AG10803 (cell line): Measurements from ENCODE around the gene ADARB1.

ENCODE experiments used
- DNase-seq: peaks from one replicate; pipeline ENCODE4 v3.0.0; 2010; ENCODE audit warnings: low read depth
- H3K4me3 ChIP-seq: 2 replicates; pipeline ENCODE4 v1.5.1; 2011; ENCODE audit warnings: mild to moderate bottlenecking, low read length, control low read depth
- TF ChIP-seq, protein P1 (sequence below): conservative IDR thresholded peaks from 2 replicates; pipeline ENCODE4 v1.5.1; 2011; ENCODE audit warnings: mild to moderate bottlenecking, low read length, control low read depth, inconsistent platforms

Gene ADARB1

DNA sequence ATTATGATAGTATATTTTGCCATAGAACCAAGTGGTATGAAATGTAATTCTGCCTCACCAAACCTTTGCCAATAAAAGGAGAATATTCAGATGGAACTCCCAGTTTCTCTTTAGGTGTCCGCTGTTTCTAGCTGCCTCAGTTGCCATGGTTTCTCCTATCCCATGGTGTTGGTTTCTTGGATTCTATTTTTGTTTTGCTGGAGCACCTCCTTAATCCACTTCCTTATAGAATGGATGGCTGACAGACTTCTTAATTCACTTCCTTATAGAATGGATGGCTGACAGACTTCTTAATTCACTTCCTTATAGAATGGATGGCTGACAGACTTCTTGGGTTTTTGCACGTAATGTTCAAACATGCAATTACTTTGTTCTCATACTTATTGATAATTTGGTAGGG is 43.7 kb downstream of the ADARB1 start:
- DNase-seq: no peak
- no peak overlapping the region for H3K4me3 ChIP-seq
- TF ChIP-seq, protein P1, sequence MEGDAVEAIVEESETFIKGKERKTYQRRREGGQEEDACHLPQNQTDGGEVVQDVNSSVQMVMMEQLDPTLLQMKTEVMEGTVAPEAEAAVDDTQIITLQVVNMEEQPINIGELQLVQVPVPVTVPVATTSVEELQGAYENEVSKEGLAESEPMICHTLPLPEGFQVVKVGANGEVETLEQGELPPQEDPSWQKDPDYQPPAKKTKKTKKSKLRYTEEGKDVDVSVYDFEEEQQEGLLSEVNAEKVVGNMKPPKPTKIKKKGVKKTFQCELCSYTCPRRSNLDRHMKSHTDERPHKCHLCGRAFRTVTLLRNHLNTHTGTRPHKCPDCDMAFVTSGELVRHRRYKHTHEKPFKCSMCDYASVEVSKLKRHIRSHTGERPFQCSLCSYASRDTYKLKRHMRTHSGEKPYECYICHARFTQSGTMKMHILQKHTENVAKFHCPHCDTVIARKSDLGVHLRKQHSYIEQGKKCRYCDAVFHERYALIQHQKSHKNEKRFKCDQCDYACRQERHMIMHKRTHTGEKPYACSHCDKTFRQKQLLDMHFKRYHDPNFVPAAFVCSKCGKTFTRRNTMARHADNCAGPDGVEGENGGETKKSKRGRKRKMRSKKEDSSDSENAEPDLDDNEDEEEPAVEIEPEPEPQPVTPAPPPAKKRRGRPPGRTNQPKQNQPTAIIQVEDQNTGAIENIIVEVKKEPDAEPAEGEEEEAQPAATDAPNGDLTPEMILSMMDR: no peak

DNA sequence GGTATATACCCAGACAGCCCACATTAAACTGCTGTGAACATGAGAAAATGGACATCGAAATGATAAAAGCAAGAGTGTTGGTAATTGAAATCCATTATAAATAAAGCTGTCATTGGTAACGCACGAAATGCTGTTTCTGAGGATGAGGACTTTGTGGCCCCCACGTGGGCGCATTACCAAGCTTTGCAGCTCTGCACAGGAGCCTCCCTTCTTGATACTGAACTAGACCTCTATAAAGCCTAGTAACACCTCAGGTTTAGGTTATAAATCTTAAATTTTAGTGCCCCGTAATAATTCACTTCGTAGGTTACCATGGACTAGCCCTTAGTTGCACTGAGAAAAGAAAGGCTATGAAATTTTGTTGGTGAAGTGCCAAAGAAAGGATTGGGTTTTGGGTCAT is 45.4 kb downstream of the ADARB1 start:
- no peak for DNase-seq
- TF ChIP-seq, protein P1: no peak
- H3K4me3 ChIP-seq: no peak overlapping the region

DNA sequence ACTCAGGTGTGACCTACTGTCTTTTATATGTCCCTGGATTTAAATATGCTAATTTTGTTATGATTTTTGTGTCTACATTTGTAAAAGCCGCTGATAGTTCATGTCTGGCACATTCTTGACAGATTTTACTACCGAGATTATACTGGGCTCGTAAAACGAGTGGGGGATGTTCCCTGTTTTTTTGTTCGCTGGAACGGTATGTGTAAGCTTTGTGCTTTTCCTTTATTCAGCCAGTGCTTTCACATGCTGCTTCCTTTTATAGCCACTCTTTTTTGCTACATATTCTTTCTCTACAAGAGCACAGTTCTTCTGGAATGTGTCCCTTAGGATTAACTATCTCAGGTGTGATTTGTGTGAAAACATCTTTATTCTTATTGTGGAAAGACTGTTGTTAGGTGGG is 46.6 kb downstream of the ADARB1 start:
- H3K4me3 ChIP-seq: no peak overlapping the region
- no peak for DNase-seq
- TF ChIP-seq, protein P1: no peak

DNA sequence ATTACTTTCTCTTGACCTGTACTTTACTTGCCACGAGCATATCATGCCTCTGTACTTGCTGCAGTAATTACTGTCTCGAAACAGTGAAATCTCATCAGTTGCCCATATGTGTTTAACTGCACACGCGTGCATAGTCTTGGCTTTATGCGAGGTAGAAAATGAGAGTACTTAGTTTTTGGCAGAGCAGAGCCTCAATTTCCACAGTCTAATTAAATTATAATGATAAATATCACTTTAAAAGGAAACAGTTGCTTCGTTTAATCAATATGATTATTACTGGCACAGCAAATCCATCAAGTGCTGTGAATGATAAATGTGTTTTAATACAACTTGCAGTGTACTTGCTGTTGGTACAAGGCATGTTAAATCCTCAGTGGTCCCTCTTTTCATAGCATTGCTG is 47.6 kb downstream of the ADARB1 start:
- no peak for DNase-seq
- TF ChIP-seq, protein P1: no peak
- H3K4me3 ChIP-seq: no peak overlapping the region

DNA sequence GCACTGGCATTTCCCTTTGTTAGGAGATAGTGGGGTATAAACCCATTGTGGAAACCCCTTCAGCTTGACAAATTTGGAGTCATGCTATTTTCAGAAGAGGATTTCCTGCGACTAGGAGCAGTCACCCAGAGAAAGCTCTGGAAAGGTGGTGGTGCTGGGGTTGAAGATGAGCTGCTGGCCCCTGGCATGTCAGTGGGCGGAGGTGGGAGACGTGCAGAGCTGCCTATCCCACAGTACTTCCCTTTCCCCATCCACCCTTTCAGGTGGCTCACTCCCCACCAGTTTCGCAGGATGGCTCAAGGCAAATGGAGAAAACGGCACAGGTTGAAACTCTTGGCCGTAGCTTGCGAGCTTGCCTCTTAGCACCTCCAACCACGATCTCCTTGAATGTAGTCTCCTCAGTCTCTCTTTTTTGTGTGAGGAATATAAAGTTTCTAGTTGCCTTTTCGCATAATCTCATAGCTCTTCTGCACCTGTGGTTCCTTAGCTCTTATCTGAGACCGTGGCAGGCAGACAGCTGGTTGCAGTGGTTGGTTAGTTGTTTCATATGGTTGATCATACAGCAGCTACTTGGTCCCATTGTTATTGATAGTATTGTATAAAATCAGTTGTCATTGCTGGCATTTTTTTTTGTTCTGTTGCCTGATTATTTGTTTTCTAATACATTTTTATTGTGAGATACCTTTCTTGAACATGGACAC is 48.2 kb downstream of the ADARB1 start:
- no peak for DNase-seq
- TF ChIP-seq, protein P1: no peak
- H3K4me3 ChIP-seq: no peak overlapping the region

DNA sequence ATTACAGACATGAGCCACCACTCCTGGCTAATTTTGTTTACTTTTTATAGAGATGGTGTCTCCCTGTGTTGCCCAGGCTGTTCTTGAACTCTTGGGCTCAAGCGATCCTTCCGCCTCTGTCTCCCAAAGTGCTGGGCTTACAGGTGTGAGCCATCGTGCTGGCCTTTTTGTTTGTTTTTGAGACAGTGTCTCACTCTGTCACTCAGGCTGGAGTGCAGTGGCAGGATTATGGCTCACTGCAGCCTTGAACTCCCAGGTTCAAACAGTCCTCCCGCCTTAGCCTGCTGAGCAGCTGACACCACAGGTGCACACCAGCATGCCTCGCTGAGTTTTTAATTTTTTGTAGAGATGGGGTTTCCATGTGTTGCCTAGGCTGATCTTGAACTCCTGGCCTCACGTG is 49.1 kb downstream of the ADARB1 start:
- DNase-seq: no peak
- TF ChIP-seq, protein P1: no peak
- no peak overlapping the region for H3K4me3 ChIP-seq

DNA sequence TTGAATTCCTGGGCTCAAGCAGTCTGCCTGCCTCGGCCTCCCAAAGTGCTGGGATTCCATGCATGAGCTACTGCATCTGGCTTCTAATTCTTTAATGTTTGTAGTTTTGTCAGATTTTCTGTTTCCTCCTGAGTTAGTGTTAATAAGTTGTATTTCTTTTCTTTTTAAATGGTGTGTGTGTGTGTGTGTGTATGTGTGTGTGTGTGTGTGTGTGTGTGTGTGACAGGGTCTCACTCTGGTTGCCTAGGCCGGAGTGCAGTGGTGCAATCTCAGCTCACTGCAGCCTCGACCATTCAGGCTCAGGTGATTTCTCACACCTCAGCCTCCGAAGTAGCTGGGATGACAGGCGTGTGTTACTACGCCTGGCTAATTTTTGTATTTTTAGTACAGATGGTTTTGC is 50.2 kb downstream of the ADARB1 start:
- no peak overlapping the region for H3K4me3 ChIP-seq
- TF ChIP-seq, protein P1: no peak
- DNase-seq: no peak
